SK-N-SH (cell line): Measurements from ENCODE around the gene FAM24A. TPM values are rescaled to one million over a fixed set of nuclear protein-coding genes. Genes with fewer than 3 reads are reported as not detected.
"Not testable (repeated sequence)": the region's sequence is repeated elsewhere in the genome, so short reads cannot be mapped to it uniquely, and the experiment has no call there.

Source experiments
- CTCF ChIA-PET: fragments of 300-600, 350-600 bp; formaldehyde crosslinking; extraction: SDS; loops from one replicate; lab custom pipeline; 2021; lab: Yijun Ruan, JAX
- POLR2A ChIA-PET: fragments of 350-600 bp; sonication (Branson Sonifier 250); formaldehyde crosslinking; extraction: SDS; loops from one replicate; lab custom pipeline; 2020; ENCODE audit warnings: antibody characterized with exemption, inconsistent platforms; lab: Yijun Ruan, JAX
- DNase-seq: peaks from one replicate; pipeline ENCODE4 v3.0.0; 2012
- H2AFZ ChIP-seq: fragments of 200-600 bp; sonication (generic); 2 replicates; pipeline ENCODE4 v1.8.1; 2016; ENCODE audit warnings: antibody characterized with exemption, mild to moderate bottlenecking, low read depth
- H3F3A ChIP-seq: fragments of 200-600 bp; sonication (generic); replicated peaks from 2 replicates; pipeline ENCODE3; 2016; ENCODE audit warnings: antibody characterized with exemption, mild to moderate bottlenecking; ENCODE audit not compliant: insufficient read depth
- H3K27ac ChIP-seq, 2 experiments: fragments of 200-500 bp in 1 of 2; fragments of 200-600 bp in 1 of 2; sonication (Bioruptor generic) in 1 of 2; sonication (generic), shearing (Covaris generic) in 1 of 2; 2 replicates each; pipeline versions ENCODE4 v1.5.1 to v1.6.1; 2014 to 2016; ENCODE audit warnings: low read depth in 2 of 2, inconsistent platforms in 1 of 2, low read length in 1 of 2, mild to moderate bottlenecking in 1 of 2, mixed read lengths in 1 of 2
- H3K27me3 ChIP-seq: fragments of 200-600 bp; sonication (generic), shearing (Covaris generic); 2 replicates; pipeline ENCODE4 v1.6.1; 2016; ENCODE audit warnings: mixed run types; ENCODE audit not compliant: insufficient read depth
- H3K36me3 ChIP-seq, 2 experiments: fragments of 200-500 bp in 1 of 2; fragments of 200-600 bp in 1 of 2; sonication (Bioruptor generic) in 1 of 2; sonication (generic) in 1 of 2; replicated peaks in 1 of 2; 2 replicates each; pipeline versions ENCODE3 to v1.5.1; 2014 to 2016; ENCODE audit warnings: low read length in 1 of 2, mild to moderate bottlenecking in 1 of 2; ENCODE audit not compliant: insufficient read depth in 2 of 2, control insufficient read depth in 1 of 2
- H3K4me1 ChIP-seq, 2 experiments: fragments of 200-500 bp in 1 of 2; fragments of 200-600 bp in 1 of 2; sonication (Bioruptor generic) in 1 of 2; sonication (generic), shearing (Covaris generic) in 1 of 2; 2 replicates each; pipeline versions ENCODE4 v1.5.1 to v1.6.1; 2014 to 2016; ENCODE audit warnings: low read depth in 1 of 2, low read length in 1 of 2, mixed run types in 1 of 2; ENCODE audit not compliant: insufficient read depth in 2 of 2, control insufficient read depth in 1 of 2
- H3K4me2 ChIP-seq: fragments of 200-600 bp; sonication (generic), shearing (Covaris generic); 2 replicates; pipeline ENCODE4 v1.6.1; 2017; ENCODE audit warnings: mixed run types
- H3K4me3 ChIP-seq, 2 experiments: fragments of 200-500 bp in 1 of 2; fragments of 200-600 bp in 1 of 2; sonication (Bioruptor generic) in 1 of 2; sonication (generic), shearing (Covaris generic) in 1 of 2; 2 replicates each; pipeline versions ENCODE4 v1.5.1 to v1.8.1; 2014 to 2016; ENCODE audit warnings: low read depth in 2 of 2, inconsistent platforms in 1 of 2, low read length in 1 of 2, mild to moderate bottlenecking in 1 of 2, mixed read lengths in 1 of 2, moderate library complexity in 1 of 2
- H3K79me2 ChIP-seq: fragments of 200-600 bp; sonication (generic); 2 replicates; pipeline ENCODE4 v1.8.1; 2017; ENCODE audit warnings: mild to moderate bottlenecking; ENCODE audit not compliant: insufficient read depth
- H3K9ac ChIP-seq: fragments of 200-600 bp; sonication (generic); 2 replicates; pipeline ENCODE4 v1.6.1; 2017; ENCODE audit warnings: mixed run types
- H3K9me2 ChIP-seq: fragments of 200-600 bp; sonication (generic); 2 replicates; pipeline ENCODE4 v1.6.1; 2017; ENCODE audit warnings: mixed run types
- H3K9me3 ChIP-seq: fragments of 200-600 bp; sonication (generic); 2 replicates; pipeline ENCODE4 v1.6.1; 2017; ENCODE audit warnings: mixed run types, mild to moderate bottlenecking, moderate library complexity
- H4K20me1 ChIP-seq: fragments of 200-600 bp; sonication (generic); 2 replicates; pipeline ENCODE4 v1.6.1; 2017; ENCODE audit warnings: mild to moderate bottlenecking, mixed run types; ENCODE audit not compliant: insufficient read depth
- EP300 ChIP-seq, 2 experiments: IDR thresholded peaks; 2 replicates each; pipeline versions ENCODE4 v1.4.0 to v1.6.1; 2012; ENCODE audit warnings: borderline replicate concordance in 1 of 2, low read depth in 1 of 2, low read length in 1 of 2
- FOSL2 ChIP-seq: IDR thresholded peaks from 2 replicates; pipeline ENCODE4 v1.4.0; 2012; ENCODE audit warnings: low read depth, mild to moderate bottlenecking, moderate library complexity, borderline replicate concordance
- IRF3 ChIP-seq: fragments of 150-350 bp; IDR thresholded peaks from 2 replicates; pipeline ENCODE4 v1.6.1; 2016; ENCODE audit warnings: mild to moderate bottlenecking, low read depth, low read length
- JUND ChIP-seq: IDR thresholded peaks from 2 replicates; pipeline ENCODE4 v1.4.0; 2012
- MEF2A ChIP-seq: IDR thresholded peaks from 2 replicates; pipeline ENCODE4 v1.4.0; 2012; ENCODE audit warnings: low read depth, borderline replicate concordance
- NFIC ChIP-seq: IDR thresholded peaks from 2 replicates; pipeline ENCODE4 v1.4.0; 2012; ENCODE audit warnings: borderline replicate concordance
- RCOR1 ChIP-seq: fragments of 150-350 bp; IDR thresholded peaks from 2 replicates; pipeline ENCODE4 v1.6.1; 2017; ENCODE audit warnings: antibody characterized with exemption, low read length
- SIN3A ChIP-seq: IDR thresholded peaks from 2 replicates; pipeline ENCODE4 v1.6.1; 2012; ENCODE audit warnings: low read depth, mild to moderate bottlenecking, low read length, moderate library complexity, borderline replicate concordance
- TCF12 ChIP-seq: IDR thresholded peaks from 2 replicates; pipeline ENCODE4 v1.4.0; 2012
- TEAD4 ChIP-seq: IDR thresholded peaks from 2 replicates; pipeline ENCODE4 v1.4.0; 2012; ENCODE audit warnings: mild to moderate bottlenecking, borderline replicate concordance; ENCODE audit not compliant: insufficient read depth
- ZBTB33 ChIP-seq: IDR thresholded peaks from 2 replicates; pipeline ENCODE4 v1.4.0; 2012; ENCODE audit warnings: low read depth, borderline replicate concordance
- WGBS: methylation state at CpG from one replicate; pipeline ENCODE4 v1.1.6; 2017; ENCODE audit warnings: low lambda C conversion rate; 5-methylcytosine and 5-hydroxymethylcytosine counted together
- polyA plus RNA-seq, 3 experiments: library from polyadenylated mRNA; depleted of rRNA; stranded (reverse); fragments of >200 nt; gene quantifications; 2 replicates each; pipeline ENCODE4 v1.2.3, GENCODE V29; 2012
- TF ChIP-seq, protein P1 (sequence below): IDR thresholded peaks from 2 replicates; pipeline ENCODE4; 2012
- TF ChIP-seq, protein P2 (sequence below): IDR thresholded peaks from 2 replicates; pipeline ENCODE4 v1.4.0; 2012; ENCODE audit warnings: low read depth

FAM24A gene
- polyA plus RNA-seq, 1 of the 3 experiments (the other 2 are of a cell fraction) = not detected

GRCh38 chr10:122864194-122864592 is 46.2 kb upstream of the FAM24A start (continued):
- no peak for TF ChIP-seq JUND
- TF ChIP-seq ZBTB33 = no peak

DNA sequence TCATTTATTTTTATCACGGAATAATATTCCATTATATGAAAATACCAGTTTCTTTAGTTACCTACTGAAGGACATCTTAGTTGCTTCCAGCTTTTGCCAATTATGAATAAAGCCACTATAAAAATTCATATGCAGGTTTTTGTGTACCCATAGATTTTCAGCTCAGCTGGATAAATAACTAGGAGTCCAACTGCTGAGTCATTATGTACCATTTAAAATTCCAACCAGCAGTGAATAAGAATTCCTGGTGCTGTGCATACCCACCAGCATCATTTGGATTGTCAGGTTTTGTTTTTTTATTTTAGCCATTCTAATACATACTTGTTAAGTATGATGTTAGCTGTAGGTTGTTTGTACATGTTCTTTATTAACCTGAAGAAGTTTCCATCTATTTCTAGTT is 45.5 kb upstream of the FAM24A start:
- no peak overlapping the region for H2AFZ ChIP-seq
- CTCF ChIA-PET = no interaction called here
- H3K27me3 ChIP-seq = no peaks in the 10 kb centered on the region
- peaks cover 78% of the 10 kb centered on the region for H3K79me2 ChIP-seq
- peak; percentile 62 for TF ChIP-seq FOSL2
- TF ChIP-seq IRF3 = no peak
- TF ChIP-seq, protein P1, sequence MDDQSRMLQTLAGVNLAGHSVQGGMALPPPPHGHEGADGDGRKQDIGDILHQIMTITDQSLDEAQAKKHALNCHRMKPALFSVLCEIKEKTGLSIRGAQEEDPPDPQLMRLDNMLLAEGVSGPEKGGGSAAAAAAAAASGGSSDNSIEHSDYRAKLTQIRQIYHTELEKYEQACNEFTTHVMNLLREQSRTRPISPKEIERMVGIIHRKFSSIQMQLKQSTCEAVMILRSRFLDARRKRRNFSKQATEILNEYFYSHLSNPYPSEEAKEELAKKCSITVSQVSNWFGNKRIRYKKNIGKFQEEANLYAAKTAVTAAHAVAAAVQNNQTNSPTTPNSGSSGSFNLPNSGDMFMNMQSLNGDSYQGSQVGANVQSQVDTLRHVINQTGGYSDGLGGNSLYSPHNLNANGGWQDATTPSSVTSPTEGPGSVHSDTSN = peak; percentile 24
- peak; percentile 63 for TF ChIP-seq TEAD4
- TF ChIP-seq NFIC = peak; percentile 34; the same call in 1 of the 2 replicates
- peak; percentile 42 for TF ChIP-seq JUND
- TF ChIP-seq EP300 (IDR thresholded peaks at IDR 0.05; ENCODE audit: borderline replicate concordance in 1 of 2, low read depth in 1 of 2, low read length in 1 of 2) = peak in 1 of 2 experiments; percentile 35; a peak in 1 of 4 replicates
- TF ChIP-seq, protein P2, sequence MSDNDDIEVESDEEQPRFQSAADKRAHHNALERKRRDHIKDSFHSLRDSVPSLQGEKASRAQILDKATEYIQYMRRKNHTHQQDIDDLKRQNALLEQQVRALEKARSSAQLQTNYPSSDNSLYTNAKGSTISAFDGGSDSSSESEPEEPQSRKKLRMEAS = no peak
- TF ChIP-seq SIN3A = no peak
- peak; percentile 48; the same call in 1 of the 2 replicates for TF ChIP-seq TCF12
- no peak for TF ChIP-seq MEF2A
- no peak for TF ChIP-seq RCOR1
- no peaks in the 10 kb centered on the region for H4K20me1 ChIP-seq
- no peak for DNase-seq
- H3K27ac ChIP-seq = peak overlapping the region in 1 of 2 experiments; percentile 37; a peak in 2 of 4 replicates
- POLR2A ChIA-PET = no interaction called here
- peaks cover 8% of the 10 kb centered on the region for H3F3A ChIP-seq
- peaks cover 0 to 25% of the 10 kb centered on the region in 2 experiments; a peak in 3 of 4 replicates for H3K4me1 ChIP-seq
- H3K4me3 ChIP-seq = no peak overlapping the region
- no peaks in the 10 kb centered on the region for H3K36me3 ChIP-seq
- H3K9me2 ChIP-seq = no peaks in the 10 kb centered on the region
- WGBS = 89% methylated on average over 1 of the region's 1 CpG
- H3K9ac ChIP-seq = no peak overlapping the region
- H3K4me2 ChIP-seq = no peak overlapping the region
- no peaks in the 10 kb centered on the region for H3K9me3 ChIP-seq

DNA sequence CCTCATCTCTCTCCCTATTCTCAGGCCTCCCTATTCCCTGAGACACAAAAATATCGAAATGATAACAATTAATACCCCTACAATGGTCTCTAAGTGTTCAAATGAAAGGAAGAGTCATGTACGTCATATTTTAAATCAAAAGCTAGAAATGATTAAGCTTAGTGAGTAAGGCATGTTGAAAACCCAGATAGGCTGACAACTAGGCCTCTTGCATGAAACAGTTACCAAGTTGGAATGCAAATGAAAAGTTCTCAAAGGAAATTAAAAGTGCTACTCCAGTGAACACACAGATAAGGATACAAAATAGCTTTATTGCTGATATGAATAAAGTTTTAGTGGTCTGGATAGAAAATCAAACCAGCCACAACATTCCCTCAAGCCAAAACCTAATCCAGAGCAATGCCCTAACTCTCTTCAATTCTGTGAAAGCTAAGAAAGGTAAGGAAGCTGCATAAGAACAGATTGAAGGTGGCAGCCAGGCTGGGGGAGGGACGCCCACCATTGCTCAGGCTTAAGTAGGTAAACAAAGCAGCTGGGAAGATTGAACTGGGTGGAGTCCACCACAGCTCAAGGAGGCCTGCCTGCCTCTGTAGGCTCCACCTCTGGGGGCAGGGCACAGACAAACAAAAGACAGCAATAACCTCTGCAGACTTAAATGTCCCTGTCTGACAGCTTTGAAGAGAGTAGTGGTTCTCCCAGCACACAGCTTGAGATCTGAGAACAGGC is 43.5 kb upstream of the FAM24A start:
- H2AFZ ChIP-seq, H3K36me3 ChIP-seq, POLR2A ChIA-PET, H3K9me3 ChIP-seq, H3K4me2 ChIP-seq, H3F3A ChIP-seq, H3K9me2 ChIP-seq, CTCF ChIA-PET, H3K9ac ChIP-seq, H4K20me1 ChIP-seq, H3K4me3 ChIP-seq, H3K27me3 ChIP-seq, H3K27ac ChIP-seq, DNase-seq: not testable (repeated sequence)
- Histone ChIP-seq H3K4me1 (peaks cover 0 to 17% of the 10 kb centered on the region in 2 experiments; a peak in 3 of 4 replicates), H3K79me2 (peaks cover 81% of the 10 kb centered on the region)
- WGBS = 63% methylated on average over 3 of the region's 3 CpGs

DNA sequence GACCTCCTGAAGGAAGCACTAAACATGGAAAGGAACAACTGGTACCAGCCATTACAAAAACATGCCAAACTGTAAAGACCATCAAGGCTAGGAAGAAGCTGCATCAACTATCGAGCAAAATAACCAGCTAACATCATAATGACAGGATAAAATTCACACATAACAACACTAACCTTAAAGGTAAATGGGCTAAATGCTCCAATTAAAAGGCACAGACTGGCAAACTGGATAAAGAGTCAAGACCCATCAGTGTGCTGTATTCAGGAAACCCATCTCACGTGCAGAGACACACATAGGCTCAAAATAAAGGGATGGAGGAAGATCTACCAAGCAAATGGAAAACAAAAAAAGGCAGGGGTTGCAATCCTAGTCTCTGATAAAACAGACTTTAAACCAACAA is 41.6 kb upstream of the FAM24A start:
- Histone ChIP-seq H3K79me2 (peaks cover 83% of the 10 kb centered on the region), H3K4me1 (peaks cover 0 to 14% of the 10 kb centered on the region in 2 experiments; a peak in 2 of 4 replicates)
- POLR2A ChIA-PET, H3K9ac ChIP-seq, H4K20me1 ChIP-seq, H3K27me3 ChIP-seq, H3K9me3 ChIP-seq, H3K4me3 ChIP-seq, H3K36me3 ChIP-seq, H3K9me2 ChIP-seq, H2AFZ ChIP-seq, H3K27ac ChIP-seq, CTCF ChIA-PET, DNase-seq, H3F3A ChIP-seq, H3K4me2 ChIP-seq: not testable (repeated sequence)
- 65% methylated on average over 1 of the region's 2 CpGs for WGBS
